GM18517 (cell line): ENCODE results near the gene LAMC3.

ENCODE experiments used
- ATAC-seq: cut with Tn5 transposase; IDR thresholded peaks from one replicate; pipeline ENCODE4 v1.9.1; 2021; ENCODE audit warnings: mild to moderate bottlenecking, moderate library complexity; ENCODE audit not compliant: unreplicated experiment

LAMC3 gene

DNA sequence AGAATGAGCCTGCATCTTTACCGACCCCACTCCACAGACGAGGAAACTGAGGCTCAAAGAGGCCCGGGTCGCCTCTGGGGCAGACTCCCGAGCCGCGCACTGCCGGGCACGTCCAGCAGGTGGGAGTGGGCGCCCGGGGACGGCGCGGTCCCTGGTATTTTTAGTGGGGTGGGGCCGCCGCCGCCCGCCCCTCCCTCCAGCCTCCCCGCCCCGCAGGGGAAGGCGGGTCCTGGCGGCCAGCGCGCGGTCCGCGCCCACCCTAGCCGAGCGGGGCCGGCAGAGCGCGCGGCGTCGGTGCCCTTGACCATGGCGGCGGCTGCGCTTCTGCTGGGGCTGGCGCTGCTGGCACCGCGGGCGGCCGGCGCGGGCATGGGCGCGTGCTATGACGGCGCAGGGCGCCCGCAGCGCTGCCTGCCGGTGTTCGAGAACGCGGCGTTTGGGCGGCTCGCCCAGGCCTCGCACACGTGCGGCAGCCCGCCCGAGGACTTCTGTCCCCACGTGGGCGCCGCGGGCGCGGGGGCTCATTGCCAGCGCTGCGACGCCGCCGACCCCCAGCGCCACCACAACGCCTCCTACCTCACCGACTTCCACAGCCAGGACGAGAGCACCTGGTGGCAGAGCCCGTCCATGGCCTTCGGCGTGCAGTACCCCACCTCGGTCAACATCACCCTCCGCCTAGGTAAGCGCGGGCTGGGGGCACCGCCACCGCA, at the start of gene LAMC3:
Gene LAMC3 (plus strand): TSS at position 266 of the 710 bp plus-strand sequence. CDS start 41 bp downstream, at position 307.
- no peak for ATAC-seq

DNA sequence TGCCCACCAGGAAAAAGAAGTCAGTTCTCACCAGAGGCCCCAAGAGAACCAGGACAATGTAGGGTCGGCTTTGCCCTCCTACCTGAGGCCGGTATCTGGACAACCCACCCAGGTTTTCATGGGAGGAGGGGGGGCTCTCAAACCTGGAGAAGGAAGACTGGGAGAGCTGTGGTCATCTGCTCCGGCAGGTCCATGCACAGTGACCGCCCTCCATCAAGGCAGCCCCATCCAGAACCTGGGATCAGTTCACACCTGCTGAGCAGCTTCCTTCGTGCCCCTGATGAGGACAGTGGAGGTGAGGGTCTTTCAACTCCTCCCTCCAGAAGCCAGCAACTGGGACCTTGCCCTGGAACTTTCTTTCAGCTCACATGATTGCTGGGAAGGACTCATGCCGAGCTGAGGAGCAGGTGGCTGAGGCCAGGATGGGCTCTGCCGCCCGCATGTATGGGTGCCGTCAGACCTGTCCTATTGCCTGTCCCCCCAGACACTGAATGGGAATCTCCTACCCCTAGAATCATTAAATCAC, 49.1 kb upstream of the LAMC3 start:
- no peak for ATAC-seq

DNA sequence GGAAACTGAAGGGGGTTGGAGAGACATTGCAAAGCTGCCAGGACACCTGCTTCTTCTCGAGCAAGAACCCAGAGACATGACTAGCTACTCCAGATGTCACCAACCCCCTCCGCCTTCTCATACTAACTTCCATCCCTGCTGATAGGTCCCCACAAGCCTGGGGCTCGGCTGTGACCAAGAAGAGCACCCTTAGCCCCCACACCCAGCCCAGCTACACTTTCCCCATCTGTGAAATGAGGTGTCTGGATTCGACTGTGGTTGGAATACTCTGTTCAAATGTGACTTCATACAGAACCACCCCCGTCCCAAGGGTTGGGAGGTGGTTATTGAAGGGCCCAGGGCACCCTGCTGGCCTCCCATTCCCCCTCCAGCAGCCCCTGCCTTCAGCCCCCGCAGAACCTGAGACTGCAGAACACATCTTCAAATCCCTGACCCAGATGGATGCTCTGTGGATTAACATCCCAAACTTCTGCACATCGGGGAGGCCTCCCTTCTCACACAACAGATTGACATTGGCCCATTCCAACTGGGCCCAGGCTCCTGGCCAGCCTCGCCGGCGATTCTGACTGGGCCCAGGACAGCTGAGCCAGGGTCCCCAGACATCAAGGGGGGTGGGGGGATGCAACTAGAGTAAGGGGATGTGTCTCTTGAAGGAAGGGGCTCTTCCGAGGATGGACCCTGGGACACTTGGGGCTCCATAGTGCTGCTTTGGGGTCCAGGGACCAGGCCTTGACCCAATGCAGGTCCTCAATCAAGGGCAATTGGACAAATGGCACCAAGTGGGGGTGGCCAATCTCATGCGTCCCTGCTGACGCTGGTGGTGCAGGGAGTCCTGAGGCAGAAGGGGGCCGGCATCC, 48.2 kb upstream of the LAMC3 start:
- ATAC-seq: no peak

DNA sequence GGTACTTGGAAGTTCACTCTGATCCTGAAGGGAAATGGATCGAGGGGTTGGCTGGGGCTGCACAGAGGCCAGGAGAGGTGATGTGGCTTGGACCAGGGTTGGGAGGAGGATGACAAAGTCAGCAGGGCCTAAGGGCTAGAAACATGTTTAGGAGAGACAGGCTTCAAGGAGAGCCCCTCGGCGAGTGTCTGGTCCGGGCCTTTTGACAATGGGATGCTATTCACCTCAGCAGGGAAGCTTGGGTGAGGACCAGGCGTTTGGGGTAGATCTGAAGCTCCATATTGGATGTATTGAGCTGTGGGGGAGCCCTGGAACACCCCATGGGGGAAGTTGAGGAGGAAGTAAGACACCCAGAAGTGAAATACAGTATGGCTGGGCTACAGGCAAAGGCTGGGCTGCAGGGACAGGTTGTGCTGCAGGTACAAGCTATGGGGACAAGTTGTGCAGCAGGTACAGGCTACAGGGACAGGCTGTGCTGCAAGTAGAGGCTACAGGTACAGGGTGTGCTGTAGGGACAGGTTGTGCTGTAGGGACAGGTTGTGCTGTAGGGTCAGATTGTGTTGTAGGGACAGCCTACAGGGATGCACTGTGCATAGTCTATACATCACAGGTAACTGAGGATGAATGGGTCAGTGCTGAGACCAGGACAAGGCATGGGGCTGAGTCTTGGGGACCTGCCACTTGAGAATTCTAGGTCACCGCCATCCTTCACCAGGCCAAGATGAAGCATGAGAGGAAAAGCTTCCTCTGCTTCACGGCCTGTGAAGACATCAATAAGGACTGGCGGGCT, 47.3 kb upstream of the LAMC3 start:
- ATAC-seq: no peak

DNA sequence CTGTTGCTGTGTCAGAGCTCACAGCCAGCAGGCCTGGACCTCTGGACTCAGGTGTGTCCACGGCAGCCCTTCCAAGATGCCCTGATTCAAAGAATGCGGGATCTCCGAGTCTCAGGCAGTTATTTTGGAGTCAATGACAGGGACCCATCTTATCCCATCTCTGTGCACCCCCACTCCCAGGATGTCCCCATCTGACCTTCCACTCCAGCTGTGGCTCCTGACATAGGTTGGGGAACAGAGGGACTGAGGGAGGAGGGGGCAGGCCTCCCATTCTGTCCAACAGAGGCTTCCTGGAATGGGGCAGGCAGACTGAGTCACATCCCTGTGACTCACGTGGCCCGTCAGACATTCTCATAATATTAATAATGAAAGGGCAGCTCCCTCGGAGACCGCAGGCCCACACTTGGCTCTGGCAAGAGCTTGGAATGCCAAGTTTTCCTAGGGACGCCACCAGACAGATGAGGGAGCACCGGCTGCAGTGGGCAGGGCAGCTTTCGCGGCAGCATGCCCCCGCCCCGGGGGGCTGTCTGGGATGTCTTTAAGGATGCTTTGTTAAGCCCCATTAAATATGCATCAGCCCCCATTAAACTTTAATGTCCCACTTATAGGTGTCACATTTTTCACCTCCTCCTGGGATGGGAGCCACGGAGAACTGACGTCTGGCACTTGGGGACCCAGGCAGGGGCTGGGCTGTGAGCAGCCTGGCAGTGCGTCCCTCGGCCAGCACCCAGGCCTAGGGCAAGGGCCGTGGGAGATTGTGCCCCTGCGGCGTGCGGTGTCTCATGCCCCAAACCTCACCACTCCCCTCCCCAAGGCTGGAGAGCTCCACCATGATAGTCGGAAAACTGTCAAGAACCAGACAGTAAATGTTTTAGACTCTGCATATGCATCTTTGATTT, 46.3 kb upstream of the LAMC3 start:
- no peak for ATAC-seq

DNA sequence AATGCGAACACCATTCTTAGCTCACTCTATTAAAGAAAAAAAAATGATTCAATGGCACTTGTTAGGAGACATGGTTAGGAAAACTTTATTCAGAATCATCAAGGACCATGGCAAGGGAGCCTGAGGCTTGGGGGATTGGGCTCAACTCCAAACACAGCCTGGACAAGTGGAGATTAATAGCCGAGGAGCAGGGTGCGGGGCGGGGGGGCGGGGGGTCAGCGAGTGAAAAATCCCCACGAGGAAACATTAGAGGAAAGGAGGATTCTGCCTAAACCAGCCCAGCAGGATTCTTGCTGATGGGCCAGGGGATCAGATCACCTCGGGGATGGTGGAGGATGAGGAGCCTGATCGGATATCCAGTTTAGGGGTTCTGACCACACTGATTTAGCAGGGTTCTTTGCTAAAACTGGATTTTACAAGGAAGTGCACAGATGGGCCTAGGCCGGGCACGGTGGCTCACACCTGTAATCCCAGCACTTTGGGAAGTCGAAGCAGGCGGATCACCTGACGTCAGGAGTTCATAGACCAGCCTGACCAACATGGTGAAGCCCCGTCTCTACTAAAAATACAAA, 45.6 kb upstream of the LAMC3 start:
- ATAC-seq: no peak

DNA sequence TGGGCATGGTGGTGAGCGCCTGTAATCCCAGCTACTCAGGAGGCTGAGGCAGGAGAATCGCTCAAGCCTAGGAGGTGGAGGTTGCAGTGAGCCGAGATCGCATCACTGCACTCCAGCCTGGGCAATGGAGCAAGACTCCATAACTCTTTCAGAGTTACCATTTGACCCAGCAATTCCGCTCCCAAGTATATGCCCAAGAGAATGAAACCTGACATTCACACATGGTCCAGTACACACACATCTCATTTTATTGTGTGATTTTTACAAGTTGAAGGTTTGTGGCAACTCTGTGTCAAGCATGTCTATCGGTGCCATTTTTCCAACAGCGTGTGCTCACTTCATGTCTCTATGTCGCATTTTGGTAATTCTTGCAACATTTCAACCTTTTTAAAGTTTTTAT, 45.1 kb upstream of the LAMC3 start:
- ATAC-seq: no peak

DNA sequence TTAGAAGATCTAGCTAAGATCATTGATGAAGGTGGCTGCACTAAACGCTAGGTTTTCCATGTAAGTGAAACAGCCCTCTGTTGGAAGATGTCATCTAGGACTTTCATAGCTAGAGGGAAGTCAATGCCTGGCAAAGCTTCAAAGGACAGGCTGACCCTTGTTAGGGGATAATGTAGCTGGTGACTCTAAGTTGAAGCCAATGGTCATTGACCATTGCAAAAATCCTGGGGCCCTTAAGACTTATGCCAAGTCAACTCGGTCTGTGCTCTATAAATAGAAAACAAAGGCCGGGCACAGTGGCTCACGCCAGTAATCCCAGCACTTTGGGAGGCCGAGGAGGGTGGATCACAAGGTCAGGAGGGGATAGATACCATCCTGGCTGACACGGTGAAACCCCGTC, 43.3 kb upstream of the LAMC3 start:
- no peak for ATAC-seq

DNA sequence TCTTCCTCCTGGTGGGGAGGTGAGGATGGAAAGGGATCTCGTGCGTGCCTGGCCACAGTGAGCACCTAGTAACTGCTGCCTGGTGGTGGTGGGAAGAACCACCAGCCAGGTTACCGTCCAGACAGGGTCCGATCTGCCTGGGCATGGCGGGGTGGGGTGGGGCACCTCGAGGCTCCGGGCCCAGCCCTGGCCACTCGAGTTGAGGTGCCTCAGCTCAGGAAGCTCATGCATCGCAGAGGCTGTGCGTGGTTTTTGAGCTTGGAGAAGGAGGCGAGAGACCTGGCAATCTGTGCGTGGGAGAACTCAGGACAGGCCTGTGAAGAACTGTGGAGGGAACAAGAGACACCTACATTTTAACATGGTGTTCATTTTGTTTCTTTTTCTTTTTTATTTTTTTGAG, 38.9 kb upstream of the LAMC3 start:
- ATAC-seq: no peak

DNA sequence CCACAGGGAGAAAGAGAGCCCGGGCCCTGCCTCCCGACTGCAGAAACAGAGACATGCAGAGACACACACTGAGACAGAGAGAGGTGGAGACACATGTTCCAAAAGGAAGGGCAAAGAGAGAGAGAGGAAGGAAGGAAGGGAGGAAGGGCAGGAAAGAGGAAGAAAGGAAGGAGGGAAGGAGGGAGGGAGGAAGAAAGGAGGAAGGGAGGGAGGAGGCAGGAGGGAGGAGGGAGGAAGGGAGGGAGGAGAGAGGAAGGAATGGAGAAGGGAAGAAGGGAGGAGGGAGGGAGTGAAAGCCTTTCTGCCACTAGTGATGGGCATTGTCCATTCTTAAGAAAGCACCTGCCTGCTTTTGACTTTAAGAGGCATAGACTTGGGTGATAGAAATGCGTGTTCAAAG, 38.1 kb upstream of the LAMC3 start:
- ATAC-seq: no peak

DNA sequence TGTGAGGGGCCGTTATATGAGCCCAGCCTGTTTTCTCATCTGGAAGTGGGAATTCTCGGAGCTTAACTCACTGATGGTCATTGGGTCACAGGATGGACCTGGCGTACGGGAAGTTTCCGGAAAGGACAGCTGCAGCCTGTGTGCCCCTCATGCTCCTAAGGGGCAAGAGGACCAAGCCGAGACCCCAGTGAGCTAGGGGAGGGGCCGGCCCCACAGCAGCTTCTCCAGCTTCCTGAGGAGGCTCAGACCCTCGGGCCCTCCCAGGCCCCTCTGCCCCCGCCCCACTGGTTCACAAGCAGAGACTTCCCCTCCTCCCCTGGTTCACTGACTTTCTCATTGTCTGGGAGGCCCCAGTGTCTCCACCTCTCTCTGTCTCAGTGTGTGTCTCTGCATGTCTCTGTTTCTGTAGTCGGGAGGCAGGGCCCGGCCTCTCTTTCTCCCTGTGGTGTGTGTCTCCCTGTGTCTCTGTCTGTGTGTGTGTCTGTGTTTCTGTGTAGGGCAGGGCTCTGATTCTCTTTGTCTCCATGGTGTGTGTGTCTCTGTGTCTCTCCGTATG, 37.6 kb upstream of the LAMC3 start:
- no peak for ATAC-seq

DNA sequence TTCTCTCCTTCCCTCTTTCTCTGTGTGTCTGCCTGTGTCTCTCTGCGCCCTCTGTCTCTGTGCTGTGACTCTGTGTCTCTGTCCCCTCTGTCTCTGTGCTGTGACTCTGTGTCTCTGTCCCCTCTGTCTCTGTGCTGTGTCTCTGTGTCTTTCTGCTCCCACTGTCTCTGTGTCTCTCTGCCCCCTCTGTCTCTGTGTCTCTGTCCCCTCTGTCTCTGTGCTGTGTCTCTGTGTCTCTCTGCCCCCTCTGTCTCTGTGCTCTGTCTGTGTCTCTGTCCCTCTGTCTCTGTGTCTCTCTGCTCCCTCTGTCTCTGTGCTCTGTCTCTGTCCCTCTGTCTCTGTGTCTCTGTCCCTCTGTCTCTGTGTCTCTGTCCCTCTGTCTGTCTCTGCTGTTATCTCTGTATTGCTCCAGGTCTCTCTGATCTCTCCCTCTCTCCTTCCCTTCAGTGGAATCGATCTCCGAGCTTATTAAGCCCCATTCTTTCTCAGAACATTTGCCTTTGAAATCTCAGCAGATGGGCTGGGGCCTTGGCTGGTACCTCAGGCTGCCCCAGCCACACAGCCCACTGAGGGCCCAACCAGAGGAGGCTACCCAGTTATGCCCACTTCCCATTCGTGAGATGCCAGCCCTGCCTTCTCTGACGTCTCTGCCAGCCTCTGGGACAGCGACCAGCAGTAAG, 36.6 kb upstream of the LAMC3 start:
- ATAC-seq: no peak

DNA sequence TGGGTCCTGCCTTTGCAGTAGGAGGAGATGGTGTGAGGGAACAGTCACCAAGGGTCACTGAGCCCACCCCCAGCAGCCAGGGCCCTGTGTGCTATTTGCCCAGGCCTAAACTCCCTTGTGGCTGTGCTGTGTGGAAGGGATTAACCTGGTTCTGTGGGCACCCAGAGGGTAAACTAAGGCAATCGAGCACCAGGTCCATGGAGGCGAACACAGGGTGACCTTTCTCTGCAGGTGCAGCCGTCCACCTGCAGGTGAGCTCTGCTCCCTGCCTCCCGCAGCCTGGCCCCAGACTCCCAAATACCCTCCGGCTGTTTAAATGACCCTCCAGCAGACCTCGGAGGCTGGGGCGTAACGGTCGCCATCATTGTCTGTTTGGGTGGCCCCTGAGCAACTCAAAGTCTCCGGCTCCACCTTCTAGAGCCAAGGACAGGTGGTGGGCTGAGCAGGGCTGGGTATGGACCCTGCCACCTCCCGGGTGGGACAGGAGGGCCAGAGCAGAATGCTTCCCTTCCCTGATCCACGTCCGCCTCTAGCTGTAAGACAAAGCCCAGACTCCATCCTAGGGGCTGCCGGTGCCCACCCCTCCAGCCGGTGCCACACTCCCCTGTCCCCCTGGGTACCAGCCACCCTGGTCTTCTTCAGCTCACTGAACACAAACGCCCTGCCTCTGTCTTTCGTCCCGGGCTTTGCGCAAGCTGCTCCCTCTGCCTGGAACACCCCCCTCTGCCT, 35.9 kb upstream of the LAMC3 start:
- ATAC-seq: no peak

DNA sequence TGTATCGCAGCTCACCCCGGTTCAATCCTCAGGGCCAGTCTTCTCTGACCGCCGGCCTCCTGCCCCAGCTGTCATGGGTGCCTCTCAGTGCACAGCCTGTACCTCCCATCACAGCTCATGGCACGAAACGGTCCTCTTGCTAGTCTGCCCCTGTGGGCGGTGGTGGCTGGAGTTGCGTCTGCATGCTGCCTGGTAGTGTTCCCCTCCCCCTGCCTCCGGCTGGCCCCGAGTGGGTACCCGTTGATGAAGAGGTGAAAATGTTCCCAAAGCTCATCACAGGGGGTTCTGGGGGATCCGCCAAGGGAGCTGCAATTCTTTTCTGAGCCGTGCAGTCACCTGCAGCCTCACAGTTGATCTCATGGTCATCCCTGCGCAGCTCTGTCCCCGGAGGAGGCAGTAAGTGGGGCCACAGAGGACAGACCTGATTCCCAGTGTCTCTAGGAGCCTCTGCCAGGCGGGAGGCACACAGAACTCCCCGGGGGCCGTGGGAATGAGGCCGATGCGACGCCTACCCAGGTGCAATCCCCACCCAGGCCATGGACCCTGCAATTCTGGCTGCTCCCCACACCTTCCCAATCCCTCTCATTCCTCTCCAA, 35.2 kb upstream of the LAMC3 start:
- ATAC-seq: no peak

DNA sequence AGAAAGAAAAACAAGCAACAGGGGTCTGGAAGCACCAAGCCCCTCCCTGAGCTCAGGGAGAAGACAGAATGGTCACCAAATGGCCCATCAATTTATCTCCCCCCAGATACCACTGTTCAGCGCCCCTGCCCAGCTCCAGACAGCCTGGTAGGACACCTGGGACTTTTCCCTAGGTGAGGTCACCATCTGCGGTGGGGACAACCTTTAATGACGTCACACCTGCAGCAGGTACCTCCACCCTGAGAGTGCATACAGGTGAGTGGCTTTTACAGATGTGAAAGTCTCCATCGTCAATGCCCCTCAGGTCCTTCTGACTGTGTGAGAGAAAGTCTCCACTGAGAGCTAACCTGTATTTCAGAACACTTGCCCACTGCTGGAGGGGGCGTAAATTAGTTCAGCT, 34.3 kb upstream of the LAMC3 start:
- no peak for ATAC-seq

DNA sequence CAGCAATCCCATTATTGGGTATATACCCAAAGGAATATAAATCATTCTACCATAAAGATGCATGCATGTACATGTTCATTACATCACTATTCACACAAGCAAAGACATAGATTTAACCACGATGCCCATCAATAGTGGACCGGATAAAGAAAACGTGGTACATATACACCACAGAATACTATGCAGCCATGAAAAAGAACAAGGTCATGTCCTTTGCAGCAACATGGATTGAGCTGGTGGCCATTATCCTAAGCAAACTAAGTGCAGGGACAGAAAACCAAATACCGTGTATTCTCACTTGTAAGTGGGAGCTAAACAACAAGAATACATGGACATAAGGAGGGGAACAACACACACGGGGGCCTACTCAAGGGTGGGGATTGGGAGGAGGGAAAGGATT, 33.8 kb upstream of the LAMC3 start:
- no peak for ATAC-seq

DNA sequence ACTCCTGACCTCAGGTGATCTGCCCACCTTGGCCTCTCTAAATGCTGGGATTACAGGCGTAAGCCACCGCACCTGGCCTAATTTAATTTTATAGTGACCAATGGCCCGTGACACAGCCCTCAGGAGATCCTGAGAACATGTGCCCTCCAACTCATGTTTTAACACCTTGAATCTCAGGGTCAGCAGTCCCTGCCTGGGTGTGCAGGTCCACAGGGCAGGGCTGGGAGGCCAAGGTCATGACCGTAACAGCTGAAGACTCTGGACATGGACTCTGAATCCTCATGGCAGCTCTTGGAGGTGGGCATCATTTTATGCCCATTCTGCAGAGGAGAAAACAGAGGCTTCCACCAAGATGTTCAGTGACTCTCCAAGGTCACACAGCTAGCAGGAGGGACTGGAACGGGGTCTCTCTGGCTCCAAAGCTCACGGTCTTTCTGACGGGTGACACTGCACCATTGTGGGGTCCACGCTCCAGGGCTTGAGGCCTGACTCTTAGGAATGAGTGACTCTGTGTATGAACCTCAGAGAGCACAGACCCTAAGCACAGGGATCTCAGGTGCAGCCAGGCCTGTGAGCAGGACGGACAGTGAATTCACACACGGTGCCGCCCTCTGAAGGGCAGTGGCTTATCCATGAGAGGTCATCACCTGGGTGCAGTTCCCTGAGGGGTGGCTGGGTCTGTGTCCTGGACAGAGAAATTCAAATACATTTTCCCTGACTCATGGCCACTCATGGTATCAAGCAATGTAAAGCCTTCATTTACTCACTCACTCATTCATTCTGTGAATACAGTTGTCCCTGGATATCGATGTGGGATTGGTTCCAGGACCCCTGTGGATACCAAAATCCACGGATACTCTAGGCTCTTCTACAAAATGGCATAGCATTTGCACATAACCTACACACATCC, 32.8 kb upstream of the LAMC3 start:
- ATAC-seq: no peak
